GM21360 (cell line): Measurements from ENCODE around the gene PRKD3.

ENCODE experiments used
- ATAC-seq: cut with Tn5 transposase; IDR thresholded peaks from one replicate; pipeline ENCODE4 v1.9.1; 2021; ENCODE audit warnings: mild to moderate bottlenecking, moderate library complexity; ENCODE audit not compliant: unreplicated experiment

Gene PRKD3

DNA sequence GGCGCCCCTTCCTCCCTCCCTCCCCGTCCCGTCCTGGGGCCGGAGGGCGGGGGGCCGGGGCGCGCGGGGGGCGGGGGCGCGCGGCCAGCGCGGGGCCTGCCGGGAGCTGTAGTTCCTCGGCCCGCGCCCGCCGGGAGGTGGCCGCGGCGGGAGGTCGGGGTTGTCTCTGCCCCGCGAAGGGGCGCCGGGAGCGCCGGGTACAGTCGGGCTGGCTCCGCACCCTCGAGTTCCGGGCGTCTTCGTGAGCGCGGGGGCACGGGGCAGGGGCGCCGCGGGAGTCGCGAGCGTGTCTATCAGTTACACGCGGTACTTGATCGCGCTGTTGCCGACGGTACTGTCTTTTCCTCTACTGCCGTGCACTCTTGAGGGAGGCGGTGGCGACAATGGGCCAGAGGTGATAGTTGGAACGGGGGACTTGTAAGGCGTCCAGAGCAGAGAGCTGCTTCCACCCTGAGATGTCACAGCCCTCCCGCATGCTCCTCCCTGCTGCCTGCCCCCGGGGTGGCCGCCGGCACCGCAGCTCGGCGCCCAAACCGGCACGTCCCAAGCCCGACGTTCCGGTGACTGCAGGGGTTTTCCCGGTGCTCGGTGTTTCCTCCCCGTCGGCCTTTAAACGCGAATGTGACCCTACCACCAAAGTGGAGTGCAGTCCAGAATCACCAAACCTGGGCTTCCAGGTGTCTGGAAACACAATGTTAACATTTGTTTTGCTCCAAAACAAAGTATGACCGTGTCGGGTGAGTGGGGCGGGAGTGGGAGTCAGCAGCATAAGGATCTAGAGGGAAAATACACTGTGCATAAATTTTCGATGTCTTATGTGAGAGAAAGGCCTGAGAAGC lies at the start of gene PRKD3:
Gene PRKD3 (minus strand): TSS at position 48 of the 839 bp plus-strand sequence. CDS start 8,309 bp downstream, outside the sequence.
- ATAC-seq, result peak; percentile 41

DNA sequence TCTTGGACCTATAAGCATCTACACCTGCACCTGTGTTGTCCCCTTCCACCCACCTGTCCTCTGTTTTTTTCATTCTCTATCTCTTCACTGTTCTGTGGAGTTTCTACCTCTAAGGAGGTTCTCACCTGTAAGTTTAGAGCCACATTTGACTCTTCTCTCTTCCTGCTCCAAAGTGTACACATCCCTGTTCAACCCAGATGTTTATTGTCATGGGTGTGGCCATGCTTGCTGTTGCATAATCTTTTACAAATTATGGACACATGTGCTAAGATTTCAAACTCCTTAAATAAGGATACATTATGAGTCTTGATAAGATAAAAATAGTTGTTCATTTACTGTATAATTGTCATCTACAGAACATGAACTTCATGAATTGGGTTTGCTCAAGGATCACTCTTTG lies 47.4 kb upstream of the PRKD3 start:
- no peak for ATAC-seq

DNA sequence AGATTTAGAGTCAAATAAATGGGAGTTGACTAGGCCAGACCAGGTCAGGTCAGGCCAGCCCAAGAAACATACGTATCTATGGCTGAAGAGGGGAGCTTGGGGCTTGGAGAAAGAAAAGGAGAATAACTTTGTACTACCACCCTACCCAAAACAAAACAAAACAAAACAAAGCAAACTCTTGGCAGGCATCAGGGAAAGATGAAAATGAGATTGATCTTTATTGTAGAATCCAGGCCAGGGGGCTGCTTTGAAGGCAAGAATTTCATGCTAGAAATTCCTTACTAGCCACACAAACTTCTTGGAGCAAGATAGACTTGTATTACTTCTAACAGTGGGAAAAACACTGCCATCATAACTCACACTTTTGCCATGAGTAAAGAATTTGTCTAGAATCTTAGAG lies 46.0 kb upstream of the PRKD3 start:
- ATAC-seq, result no peak

DNA sequence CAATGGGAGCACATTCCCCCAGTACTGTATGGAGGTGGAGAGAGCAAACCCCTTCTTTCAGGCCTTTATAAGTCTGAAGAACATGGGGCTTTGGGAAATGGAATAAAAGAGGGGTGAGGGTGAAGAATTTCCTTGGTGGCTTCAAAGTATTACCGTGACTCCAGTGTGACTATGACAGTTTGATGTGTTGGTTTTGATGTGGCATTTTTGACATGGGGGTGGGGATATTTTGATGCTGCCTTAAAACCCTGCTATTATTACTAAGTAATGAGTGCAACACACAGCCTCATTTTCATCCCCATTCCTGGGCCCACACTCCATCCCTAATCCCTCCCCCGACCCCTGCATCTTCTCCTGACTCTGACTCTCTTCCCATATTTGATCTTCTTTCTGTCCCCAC lies 43.4 kb upstream of the PRKD3 start:
- no peak for ATAC-seq

DNA sequence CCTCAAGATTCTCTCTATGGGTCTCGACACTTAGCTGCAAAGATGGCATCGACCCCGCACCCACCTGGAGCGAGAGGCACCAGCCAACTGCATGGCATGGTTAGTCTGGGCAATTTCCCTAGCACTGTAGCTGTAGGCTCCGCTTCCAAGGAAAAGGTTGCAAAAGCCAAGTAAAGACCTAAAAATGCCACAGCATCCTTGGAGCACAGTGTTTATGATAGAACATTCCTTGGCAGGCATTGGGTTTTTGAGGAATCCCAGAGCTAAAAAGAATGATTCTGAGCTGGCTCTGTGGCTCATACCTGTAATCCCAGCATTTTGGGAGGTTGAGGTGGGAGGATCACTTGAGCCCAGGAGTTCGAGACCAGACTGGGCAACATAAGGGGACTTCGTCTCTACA lies 42.7 kb upstream of the PRKD3 start:
- ATAC-seq, result no peak

DNA sequence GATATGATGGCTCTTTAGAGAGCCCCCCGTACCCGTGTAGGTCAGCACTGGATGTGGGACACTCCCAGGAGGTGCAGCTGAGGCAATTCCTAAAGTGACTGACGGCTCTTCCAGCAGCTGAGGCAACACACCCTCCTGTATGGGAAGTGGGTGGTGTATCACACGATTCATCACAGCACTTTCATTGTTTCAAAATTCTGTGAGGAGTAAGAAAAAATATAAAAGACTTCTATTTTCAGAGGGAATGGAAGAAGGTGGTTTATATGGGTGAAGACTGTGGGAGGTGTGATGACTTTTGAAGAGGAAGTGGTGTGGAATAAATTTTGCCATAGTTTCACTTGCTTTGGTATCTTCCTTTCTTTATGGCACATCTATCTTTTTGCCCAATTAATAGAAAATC lies 42.1 kb upstream of the PRKD3 start:
- ATAC-seq, result no peak

DNA sequence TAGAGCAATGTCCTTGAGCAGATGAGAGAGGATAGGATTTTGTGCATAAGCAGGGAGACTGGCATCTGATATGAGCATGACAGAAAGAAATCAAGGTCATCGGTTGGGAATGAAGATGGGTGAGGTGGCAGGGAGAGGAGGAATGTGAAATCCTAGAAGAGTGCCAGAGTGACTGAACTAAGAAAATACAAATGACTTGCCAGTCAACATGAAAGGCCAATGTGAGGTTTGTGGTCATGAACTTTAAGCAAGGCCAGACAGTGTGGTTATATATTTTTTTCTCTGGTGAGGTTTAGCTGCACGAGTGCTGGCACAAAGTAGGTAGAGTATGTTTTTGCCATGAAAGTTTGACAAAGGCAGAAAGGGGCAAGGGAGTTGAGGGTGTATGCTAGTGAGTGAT lies 41.0 kb upstream of the PRKD3 start:
- ATAC-seq, result no peak

DNA sequence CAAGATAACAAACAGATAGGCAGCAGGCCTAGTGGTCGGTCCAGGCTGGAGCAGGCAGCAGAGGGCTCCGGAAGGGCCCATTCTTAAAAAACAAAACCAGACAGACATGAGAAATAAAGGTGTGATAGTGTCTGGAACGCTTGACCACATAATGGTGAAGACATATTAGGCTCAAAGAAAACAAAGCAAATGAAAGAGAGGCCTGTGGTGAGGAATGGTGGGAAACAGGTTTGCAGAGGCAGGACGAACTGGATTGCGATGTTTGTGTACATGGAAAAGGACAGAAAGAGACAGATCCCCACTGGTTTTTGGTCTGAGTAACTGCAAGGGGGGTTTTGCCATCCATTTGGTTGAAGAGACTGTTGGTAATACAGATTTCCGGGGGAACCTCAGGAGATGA lies 39.7 kb upstream of the PRKD3 start:
- no peak for ATAC-seq

DNA sequence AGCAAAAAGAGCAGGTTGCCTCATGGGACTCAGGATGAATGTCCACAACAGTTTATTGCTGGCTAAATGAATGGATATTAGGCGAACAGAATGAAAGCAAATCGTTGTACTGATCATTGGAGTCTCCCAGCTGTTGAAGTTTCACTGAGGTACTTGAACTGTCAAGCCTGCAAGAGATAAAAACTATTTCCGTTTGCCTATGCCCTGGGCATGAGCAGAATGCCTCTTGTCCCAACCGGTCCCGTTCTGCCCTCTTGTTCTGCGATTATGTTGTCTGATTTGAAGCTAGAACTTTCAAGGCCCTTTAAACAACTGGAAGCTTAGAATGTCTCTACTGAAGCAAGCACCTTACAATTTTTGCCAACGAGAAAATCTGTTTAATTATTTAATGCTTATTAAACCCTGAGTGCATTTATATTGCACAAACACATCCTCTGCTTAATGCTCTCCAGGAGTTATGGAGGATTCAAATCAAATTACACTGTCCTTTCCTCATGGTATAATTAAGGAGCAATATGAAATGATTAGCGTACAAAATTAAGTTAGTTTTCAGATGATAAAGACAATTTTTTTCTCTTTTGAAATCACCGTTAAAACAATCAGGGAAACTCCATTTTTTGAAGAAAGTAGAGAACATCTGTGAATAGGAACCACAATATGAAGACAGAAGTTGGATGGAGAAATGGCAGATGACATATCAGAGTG lies 37.5 kb upstream of the PRKD3 start:
- no peak for ATAC-seq

DNA sequence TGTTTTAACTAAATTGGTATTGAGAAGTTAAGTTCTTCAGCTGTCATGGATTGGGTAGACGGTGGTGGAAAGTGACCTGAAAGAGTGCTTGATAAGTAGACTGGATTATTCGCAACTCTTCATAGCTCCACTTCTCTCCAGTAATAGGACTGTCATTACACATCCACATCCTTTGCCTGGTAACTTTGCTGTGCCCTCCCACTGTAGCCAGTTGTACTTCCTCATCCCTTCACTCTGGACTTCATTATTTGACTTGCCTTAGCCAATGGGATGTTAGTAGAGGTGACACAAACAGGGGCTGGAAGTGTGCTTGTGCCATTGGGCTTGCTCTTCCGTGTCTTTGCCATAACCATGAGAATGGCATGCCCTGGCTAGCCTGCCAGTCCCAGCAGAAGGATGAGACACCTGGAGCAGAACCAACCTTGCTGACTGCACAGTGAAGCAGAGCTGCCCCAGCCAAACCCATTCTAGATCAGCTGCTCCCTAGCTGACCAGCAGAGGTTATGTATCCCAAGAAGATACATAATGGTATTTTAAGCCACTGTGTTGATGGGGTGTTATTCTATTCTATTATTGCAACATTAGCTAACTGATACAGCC lies 36.7 kb upstream of the PRKD3 start:
- no peak for ATAC-seq

DNA sequence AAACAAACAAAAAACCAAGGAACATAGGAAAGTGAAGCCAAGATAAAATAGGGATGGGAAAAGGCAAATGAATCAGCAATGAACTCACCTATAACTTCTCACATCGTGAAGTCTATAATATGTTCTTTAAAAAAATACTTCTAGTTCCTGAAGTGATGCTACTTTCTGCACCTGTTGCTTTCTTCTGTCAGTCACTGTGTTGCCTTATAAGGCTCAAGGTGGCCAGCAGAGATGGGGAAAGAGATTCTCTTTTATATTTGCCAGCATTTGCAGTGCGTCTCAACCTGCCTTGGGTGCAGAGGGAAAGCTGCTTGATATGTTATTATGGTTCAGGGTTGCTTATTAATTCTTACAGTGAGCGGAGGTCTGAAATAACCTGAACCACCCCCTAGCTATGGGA lies 33.8 kb upstream of the PRKD3 start:
- ATAC-seq, result no peak

DNA sequence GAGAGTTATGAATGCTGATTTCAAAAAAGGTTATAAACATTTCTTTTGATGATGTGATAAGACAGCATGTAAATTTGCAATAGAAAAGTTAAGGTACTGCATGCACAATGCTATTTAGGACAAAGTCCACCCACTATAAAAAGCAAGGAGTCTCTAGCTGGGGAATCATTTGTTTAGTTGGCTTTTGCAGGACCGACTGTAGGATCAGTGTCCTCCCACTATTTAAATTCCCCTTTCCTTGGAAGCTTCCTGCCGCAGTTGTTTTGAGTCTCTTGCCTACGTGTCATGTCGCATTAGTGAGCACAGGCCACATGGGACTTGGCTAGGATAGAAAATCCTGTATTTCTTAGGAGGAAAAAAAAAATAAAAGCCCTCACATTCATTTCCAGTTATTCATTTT lies 32.9 kb upstream of the PRKD3 start:
- no peak for ATAC-seq

DNA sequence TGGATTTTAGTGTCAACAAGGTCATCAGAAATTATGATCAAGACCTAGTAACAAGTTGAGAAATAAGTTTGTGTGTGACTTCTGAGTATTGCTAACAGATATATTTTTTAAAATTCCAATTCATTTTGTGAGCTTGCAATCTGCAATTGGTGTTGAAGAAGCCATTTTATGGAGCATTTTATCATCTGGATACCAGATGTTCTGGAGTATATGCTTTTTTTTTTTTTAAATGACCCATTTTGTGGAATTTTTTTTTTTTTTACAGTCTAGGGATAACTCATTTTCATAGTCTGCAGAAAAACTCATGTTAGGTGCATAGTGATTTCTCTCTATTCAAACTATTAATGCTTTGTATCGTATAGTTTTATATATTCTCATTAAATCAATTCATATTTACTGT lies 32.4 kb upstream of the PRKD3 start:
- no peak for ATAC-seq

DNA sequence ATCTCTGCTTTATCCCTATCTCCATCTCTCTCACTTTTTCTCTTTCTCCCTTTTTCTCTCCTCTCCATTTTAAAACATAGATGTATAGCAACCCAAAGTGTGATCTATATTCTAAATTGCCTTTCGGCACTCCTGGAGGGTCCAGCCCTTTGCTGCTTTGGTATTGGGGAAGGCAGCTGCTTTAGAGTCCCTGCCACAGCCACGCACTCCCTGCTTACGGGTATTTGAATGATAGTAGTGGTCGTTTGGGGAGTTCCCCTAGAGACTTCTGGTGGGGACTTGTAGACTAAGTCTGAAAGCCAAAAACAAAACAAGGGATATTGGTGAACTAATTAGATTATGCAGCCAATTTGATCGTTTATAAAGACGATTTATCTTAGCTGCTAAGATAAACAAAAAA lies 31.7 kb upstream of the PRKD3 start:
- no peak for ATAC-seq

DNA sequence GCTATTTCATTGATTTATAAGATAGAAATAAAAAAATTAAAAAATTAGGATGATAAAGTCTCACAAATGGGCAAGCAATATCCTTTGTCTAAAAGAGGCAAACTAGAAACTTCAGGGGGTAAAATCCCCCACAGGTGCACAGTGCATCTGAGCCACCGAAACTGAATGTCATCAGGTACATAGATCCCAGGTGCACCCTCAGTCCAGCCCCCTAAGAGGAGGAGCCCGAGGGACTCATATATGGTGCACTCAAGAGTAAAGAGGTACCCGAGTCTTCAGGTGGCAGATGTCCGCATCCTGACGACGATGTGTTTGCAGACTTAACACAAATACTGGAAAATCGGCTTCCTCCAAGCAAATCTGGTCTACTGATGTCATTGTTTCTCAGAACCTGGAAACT lies 31.1 kb upstream of the PRKD3 start:
- ATAC-seq, result no peak

DNA sequence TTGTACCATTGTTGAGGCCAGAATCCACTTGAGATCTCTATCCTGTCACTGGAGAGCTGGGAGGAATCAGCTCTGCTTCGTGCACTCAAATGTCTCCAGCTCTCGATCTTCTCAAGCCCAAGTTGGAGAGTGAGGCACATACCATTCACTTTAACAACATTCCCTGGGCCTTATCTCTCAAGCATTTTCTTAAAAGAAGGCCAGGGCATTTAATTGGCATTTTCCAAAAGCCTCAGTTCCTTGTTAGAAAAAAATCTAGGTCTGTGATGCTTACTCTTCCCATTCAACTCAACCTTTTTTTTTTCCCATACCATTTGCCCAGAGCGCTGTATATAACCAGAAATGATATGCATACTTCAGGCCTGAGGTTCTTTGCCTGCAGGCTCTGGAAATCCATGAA lies 29.9 kb upstream of the PRKD3 start:
- ATAC-seq, result no peak

DNA sequence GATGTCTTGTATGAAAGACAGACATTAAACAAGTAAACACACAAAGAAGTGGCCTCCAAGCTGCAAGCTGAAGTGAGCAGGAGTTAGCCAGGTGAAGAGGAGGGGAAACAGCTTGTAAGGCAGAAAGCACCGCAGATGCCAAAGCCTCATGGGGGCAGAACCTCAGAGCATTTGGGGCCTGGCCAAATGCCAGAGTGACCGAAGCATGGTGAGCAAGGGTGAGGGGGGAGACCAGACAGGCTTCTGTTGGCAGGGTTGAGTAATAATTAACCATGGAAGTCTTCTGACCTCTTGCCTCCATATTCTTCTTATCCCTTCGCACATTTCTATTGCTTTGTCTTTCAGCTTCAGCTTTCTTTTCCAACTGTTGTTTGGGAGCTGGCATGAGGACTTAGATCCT lies 25.4 kb upstream of the PRKD3 start:
- ATAC-seq, result no peak

DNA sequence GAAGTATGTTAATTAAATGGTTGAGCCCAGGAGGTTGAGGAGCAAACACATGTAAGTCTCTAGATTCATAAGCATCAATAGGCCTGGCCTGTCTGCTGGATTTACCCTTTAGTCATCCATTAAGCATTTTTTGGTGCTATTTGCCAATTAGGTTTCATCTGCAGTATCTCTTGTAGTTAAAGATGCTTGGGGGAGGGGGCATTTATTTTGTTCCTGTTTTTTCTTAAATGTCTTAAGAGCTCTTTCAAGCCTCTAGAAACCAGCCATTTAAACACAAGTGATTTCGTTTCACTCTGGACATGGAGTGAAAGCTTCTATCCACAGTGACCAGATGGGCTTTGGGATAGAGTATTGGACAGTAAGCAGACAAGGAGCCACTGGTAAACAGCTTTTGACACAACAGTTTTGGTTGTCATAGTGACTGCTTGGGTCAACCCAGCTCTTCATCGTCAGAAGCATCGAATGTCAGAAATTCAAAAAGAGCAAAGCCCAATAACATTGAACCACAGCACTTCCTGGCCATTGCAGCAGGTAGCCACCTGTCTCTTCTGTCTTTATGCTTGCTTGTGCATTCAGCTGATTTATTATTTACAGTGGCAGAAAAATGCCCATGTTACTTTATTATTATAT lies 24.7 kb upstream of the PRKD3 start:
- no peak for ATAC-seq

DNA sequence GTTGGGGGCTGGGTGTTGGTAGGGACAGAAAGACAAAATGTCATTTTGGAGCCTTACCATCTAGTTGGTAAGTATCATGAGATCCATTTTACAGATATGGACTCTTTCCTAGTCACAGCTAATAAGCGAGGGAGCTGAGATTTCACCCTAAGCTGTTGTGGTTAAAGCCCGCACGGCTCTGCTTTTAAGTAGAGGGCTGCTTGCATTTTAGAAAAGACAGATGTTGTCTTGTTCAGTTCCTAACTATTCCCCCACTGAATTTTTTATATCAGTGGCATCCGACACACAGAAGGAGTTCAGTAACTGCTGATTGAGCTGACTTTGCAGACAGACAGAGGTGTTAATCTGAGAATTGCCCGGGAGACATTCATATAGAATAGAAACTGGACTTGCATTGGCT lies 23.5 kb upstream of the PRKD3 start:
- ATAC-seq, result no peak

DNA sequence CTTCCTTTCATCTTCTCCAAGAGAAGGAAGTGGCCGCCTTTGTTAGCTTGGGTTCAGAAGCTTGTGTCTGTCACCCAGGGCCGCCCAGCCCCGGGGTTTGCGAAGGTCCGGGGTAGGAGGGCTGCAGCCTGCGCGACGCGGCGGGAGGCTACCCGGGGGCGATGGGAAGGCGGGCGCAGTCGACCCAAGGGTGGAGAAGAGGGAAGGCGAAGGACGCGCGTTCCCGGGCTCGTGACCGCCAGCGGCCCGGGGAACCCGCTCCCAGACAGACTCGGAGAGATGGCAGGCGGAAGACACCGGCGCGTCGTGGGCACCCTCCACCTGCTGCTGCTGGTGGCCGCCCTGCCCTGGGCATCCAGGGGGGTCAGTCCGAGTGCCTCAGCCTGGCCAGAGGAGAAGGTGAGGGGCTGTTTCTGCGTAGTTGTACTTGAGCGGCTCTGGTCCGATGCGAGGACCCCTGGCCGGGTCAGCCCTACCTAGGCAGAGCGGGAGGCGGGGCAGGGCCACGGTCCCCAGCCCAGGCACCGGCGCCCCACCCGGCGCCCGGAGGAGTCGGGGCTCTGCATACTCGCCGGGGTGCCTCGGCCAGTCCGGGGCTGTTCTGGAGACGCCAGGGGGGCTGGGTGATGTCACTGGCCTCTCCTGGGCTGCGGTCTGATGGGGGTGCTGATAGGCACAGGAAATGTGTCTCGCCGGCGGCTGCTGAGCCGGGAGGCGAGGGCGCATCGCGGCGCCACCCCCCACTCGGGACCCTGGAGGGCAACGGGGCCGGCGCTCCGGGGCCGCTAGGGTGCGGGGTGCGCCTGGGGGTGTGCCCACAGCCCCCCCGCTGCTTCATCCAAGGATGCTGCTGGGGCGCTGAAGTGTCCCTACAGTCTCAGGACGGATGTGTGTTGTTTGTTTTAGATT lies 20.1 kb upstream of the PRKD3 start, which contains the start of gene QPCT:
Gene QPCT (plus strand): TSS at position 178 of the 909 bp plus-strand sequence. CDS start 102 bp downstream, at position 280.
- ATAC-seq, result peak; percentile 63
